OCI-LY3 (cell line): Measurements from ENCODE around the gene TIGD3.

ENCODE experiments used
- EZH2phosphoT487 ChIP-seq: fragments of 200-600 bp; shearing (Covaris generic); IDR thresholded peaks from 2 replicates; pipeline ENCODE4 v1.6.1; 2018; ENCODE audit warnings: antibody characterized with exemption, mixed run types, low read depth
- TF ChIP-seq, protein P1 (sequence below): fragments of 200-600, 300-600 bp; sonication (generic); IDR thresholded peaks from 2 replicates; pipeline ENCODE4 v1.5.1; 2014; ENCODE audit warnings: antibody characterized with exemption, low read length, low read depth

DNA sequence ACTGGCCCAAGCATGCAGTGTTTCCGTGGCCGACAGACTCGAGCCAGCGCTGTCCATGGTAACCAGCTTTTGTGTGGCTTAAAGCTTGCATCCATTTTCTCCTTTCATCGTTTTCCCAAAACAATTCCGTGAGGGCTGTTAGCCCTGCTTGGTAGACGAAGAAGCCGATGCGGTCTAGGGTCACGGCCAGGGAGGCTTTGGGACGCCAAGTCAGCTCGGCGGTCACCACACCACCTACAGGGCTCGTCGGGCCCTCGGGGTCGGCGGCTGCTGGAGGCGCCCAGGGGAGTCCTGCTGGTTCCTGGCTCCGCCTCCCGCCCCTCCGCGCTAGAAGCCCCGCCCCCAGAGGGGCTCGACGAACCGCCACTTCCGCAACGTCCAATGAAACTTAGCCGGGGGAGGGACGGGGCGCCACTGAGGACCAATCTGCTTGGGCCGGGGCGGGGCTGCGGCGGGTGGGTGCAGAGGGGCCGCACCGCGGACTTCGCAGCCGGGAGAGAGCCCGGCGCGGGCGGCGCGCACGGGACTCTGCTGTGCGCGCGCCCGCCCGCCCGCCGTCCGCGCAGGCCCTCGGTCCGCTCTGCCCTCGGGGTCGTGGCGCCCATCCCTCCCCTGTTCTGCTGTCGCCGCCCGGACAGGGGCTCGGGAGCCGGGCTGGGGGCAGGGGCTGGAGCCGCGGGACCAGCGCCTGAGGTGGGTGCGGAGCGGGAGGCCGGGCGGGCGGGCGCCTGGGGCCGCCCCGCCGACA, at the start of gene TIGD3:
- TF ChIP-seq, protein P1, sequence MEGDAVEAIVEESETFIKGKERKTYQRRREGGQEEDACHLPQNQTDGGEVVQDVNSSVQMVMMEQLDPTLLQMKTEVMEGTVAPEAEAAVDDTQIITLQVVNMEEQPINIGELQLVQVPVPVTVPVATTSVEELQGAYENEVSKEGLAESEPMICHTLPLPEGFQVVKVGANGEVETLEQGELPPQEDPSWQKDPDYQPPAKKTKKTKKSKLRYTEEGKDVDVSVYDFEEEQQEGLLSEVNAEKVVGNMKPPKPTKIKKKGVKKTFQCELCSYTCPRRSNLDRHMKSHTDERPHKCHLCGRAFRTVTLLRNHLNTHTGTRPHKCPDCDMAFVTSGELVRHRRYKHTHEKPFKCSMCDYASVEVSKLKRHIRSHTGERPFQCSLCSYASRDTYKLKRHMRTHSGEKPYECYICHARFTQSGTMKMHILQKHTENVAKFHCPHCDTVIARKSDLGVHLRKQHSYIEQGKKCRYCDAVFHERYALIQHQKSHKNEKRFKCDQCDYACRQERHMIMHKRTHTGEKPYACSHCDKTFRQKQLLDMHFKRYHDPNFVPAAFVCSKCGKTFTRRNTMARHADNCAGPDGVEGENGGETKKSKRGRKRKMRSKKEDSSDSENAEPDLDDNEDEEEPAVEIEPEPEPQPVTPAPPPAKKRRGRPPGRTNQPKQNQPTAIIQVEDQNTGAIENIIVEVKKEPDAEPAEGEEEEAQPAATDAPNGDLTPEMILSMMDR: 0 out of 2 replicates have a peak, but pooled peaks have one; percentile 3
- TF ChIP-seq EZH2phosphoT487: no peak
